Measurements from ENCODE around the gene EFNA2. TPM values are rescaled to one million over a fixed set of nuclear protein-coding genes. Genes with fewer than 3 reads are reported as not detected.

The EFNA2 gene
- total RNA-seq, 1 experiment from 2014 or later, result not detected

DNA sequence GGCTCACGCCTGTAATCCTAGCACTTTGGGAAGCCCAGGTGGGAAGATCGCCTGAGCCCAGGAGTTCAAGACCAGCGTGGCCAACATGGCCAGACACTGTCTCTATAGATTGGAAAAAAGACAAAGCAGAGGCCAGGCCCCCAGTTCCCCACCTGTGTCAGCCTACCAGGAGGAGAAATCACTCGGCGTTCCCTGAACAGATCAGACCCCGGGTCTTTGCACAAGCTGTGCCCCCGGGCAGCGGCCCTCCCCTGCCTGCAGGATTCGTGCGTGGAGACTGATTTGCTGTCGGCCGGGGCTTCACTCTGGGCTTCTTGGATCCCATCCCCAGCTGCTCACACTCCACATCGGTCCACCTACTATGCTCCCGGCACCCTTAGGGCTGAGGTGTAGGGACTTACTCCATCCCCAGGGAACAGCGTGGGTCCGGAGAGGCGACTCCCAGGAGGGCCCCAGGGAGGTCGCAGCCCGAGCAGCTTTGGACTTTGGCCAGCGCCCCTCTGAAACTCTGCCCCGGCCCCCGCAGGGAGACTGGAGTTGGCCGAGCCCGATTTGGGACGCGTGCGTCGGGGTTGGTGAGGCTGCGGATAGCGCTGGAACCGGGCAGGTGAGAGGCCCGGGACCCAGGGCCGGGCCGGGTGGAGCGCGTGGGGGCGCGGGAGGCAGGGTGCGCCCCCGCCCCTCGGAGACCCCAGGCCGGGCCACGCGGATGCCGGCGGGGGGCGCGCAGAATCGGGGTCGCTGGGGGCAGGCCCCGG, 515 bp upstream of the EFNA2 start:
- no peaks in the 10 kb centered on the region for H3K79me2 ChIP-seq (ENCODE audit: low read length)
- peaks cover 38% of the 10 kb centered on the region for H3K27me3 ChIP-seq (ENCODE audit: low read length)
- H2AFZ ChIP-seq (ENCODE audit: low read length), result no peak overlapping the region
- TF ChIP-seq EZH2 (IDR thresholded peaks at IDR 0.05; ENCODE audit: low read length, unreplicated experiment) (no peak), EZH2phosphoT487 (IDR thresholded peaks at IDR 0.05; ENCODE audit: borderline replicate concordance, low read length) (no peak)
- TF ChIP-seq, protein P1, sequence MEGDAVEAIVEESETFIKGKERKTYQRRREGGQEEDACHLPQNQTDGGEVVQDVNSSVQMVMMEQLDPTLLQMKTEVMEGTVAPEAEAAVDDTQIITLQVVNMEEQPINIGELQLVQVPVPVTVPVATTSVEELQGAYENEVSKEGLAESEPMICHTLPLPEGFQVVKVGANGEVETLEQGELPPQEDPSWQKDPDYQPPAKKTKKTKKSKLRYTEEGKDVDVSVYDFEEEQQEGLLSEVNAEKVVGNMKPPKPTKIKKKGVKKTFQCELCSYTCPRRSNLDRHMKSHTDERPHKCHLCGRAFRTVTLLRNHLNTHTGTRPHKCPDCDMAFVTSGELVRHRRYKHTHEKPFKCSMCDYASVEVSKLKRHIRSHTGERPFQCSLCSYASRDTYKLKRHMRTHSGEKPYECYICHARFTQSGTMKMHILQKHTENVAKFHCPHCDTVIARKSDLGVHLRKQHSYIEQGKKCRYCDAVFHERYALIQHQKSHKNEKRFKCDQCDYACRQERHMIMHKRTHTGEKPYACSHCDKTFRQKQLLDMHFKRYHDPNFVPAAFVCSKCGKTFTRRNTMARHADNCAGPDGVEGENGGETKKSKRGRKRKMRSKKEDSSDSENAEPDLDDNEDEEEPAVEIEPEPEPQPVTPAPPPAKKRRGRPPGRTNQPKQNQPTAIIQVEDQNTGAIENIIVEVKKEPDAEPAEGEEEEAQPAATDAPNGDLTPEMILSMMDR (conservative IDR thresholded peaks at IDR 0.05; ENCODE audit: low read depth, low read length), result no peak
- ATAC-seq (no peak), DNase-seq (no peak)
- intact Hi-C loops (cut with micrococcal nuclease), result no loop called here
- POLR2A ChIA-PET (ENCODE audit: unreplicated experiment), result no interaction called here
- BruUV-seq (replicated peaks), result no TSS peak
- no peaks in the 10 kb centered on the region for H3F3A ChIP-seq (ENCODE audit: low read length, unreplicated experiment)
- H3K36me3 ChIP-seq (ENCODE audit: low read depth, low read length), result no peaks in the 10 kb centered on the region
- H4K20me1 ChIP-seq (ENCODE audit: low read length), result no peaks in the 10 kb centered on the region
- CTCF ChIA-PET, result no interaction called here
- no peak overlapping the region for H3K4me3 ChIP-seq (ENCODE audit: low read length)
- H3K9me2 ChIP-seq (replicated peaks; ENCODE audit: low read length), result no peaks in the 10 kb centered on the region
- no peaks in the 10 kb centered on the region for H3K9me3 ChIP-seq (ENCODE audit: low read length)
- no peak overlapping the region for H3K27ac ChIP-seq (ENCODE audit: low read length)
- no peak overlapping the region for H3K4me2 ChIP-seq (ENCODE audit: low read length)
- no peak overlapping the region for H3K9ac ChIP-seq (ENCODE audit: low read length)
- H3K4me1 ChIP-seq (ENCODE audit: insufficient read depth, low read length), result no peaks in the 10 kb centered on the region

GRCh38 chr19:1286487-1287353, 1.0 kb downstream of the EFNA2 start:
- Histone ChIP-seq H3K36me3 (ENCODE audit: low read depth, low read length) (no peaks in the 10 kb centered on the region), H3K4me2 (ENCODE audit: low read length) (no peak overlapping the region), H3F3A (ENCODE audit: low read length, unreplicated experiment) (no peaks in the 10 kb centered on the region), H3K27me3 (ENCODE audit: low read length) (peaks cover 45% of the 10 kb centered on the region), H3K4me3 (ENCODE audit: low read length) (no peak overlapping the region), H2AFZ (ENCODE audit: low read length) (no peak overlapping the region), H3K79me2 (ENCODE audit: low read length) (no peaks in the 10 kb centered on the region), H3K27ac (ENCODE audit: low read length) (no peak overlapping the region), H3K9me2 (replicated peaks; ENCODE audit: low read length) (no peaks in the 10 kb centered on the region), H3K4me1 (ENCODE audit: insufficient read depth, low read length) (no peaks in the 10 kb centered on the region), H4K20me1 (ENCODE audit: low read length) (no peaks in the 10 kb centered on the region), H3K9ac (ENCODE audit: low read length) (no peak overlapping the region), H3K9me3 (ENCODE audit: low read length) (no peaks in the 10 kb centered on the region)
- ChIA-PET POLR2A (ENCODE audit: unreplicated experiment) (no interaction called here), CTCF (no interaction called here)
- BruUV-seq (replicated peaks), result no TSS peak
- intact Hi-C loops (cut with micrococcal nuclease), result no loop called here
- TF ChIP-seq EZH2phosphoT487 (IDR thresholded peaks at IDR 0.05; ENCODE audit: borderline replicate concordance, low read length) (no peak), EZH2 (IDR thresholded peaks at IDR 0.05; ENCODE audit: low read length, unreplicated experiment) (peak; percentile 11)
- TF ChIP-seq, protein P1 (conservative IDR thresholded peaks at IDR 0.05; ENCODE audit: low read depth, low read length), result no peak
- no peak for DNase-seq
- no peak for ATAC-seq

All from PC-3 (cell line).